Measurements from ENCODE around the gene L3MBTL1.

Gene L3MBTL1

DNA sequence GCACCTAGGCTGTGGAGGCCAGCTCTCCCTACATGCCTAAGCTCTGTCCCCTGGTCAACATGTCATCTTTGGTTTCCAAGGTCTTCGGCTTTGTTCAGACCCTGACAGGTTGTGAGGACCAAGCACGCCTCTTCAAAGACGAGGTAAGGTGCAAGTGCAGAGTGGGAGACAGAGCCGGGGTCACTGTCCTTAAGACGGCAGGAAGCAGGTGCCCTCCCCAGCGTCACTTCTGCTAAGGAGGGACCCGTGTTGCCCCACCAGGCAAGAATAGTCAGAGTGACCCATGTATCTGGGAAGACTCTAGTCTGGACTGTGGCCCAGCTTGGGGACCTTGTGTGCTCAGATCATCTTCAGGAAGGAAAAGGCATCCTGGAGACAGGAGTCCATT lies 33.2 kb downstream of the L3MBTL1 start:
- H3K4me3 ChIP-seq (ENCODE audit: low read depth, low read length), result no peak overlapping the region

DNA sequence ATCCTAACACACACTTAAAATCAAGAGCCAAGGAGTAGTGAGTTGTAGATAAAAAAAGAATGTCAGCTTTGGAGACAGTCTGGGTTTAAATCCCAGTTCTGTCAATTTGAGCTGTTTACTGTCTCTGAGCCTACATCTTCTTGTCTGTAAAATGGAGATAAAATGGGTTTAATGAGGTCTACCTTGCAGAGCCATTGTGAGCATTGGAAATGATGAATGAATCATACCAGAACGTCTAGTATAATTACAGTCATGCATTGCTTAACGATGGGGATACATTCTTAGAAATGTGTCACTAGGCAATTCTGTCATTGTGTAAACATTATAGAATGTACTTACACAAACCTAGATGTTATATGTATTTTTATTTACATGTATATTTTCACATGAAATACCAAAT lies 33.7 kb downstream of the L3MBTL1 start:
- TF ChIP-seq, protein P1, sequence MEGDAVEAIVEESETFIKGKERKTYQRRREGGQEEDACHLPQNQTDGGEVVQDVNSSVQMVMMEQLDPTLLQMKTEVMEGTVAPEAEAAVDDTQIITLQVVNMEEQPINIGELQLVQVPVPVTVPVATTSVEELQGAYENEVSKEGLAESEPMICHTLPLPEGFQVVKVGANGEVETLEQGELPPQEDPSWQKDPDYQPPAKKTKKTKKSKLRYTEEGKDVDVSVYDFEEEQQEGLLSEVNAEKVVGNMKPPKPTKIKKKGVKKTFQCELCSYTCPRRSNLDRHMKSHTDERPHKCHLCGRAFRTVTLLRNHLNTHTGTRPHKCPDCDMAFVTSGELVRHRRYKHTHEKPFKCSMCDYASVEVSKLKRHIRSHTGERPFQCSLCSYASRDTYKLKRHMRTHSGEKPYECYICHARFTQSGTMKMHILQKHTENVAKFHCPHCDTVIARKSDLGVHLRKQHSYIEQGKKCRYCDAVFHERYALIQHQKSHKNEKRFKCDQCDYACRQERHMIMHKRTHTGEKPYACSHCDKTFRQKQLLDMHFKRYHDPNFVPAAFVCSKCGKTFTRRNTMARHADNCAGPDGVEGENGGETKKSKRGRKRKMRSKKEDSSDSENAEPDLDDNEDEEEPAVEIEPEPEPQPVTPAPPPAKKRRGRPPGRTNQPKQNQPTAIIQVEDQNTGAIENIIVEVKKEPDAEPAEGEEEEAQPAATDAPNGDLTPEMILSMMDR (IDR thresholded peaks at IDR 0.05; ENCODE audit: low read depth, low read length), result no peak
- H3K4me3 ChIP-seq (ENCODE audit: low read depth, low read length), result no peak overlapping the region

More for the DNA sequence above, 33.2 kb downstream of the L3MBTL1 start:
- TF ChIP-seq, protein P1 (IDR thresholded peaks at IDR 0.05; ENCODE audit: low read depth, low read length), result no peak

DNA sequence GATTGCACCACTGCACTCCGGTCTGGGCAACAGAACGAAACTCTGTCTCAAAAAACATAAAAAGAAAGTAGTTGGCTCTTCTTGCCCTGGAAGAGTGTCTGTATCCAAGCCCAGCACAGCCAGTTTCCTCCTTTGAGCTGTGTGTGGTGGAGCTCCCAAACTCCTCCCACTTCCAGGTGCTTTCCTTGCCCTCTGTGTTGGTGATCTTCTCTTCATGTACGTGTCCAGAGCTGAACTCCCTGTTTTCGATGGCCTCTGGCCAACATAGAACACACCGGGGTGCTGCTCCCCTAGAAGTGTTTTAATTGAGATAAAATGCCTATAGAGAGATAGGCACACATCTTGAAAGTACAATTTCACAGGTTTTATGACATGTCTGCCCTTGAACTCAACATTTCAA lies 34.7 kb downstream of the L3MBTL1 start:
- H3K4me3 ChIP-seq (ENCODE audit: low read depth, low read length), result no peak overlapping the region
- TF ChIP-seq, protein P1 (IDR thresholded peaks at IDR 0.05; ENCODE audit: low read depth, low read length), result no peak

DNA sequence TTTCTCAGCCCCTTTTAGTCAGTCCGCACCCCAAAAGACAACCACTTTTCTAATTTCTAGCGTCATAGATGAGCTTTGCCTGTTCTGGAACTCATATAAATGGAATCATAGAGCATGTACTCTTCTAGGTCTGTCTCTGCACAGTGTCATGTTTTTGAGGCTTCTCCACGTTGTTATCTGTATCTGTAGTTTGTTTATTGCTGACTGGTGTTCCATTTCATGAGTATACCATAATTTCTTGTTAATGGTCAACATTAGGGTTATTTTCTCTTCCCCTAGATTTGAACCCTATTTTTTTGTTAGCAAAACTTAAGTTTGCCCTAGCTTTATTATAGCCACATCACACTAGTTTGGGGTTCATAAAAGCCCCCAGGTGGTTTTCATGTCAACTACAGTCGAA lies 35.2 kb downstream of the L3MBTL1 start:
- H3K4me3 ChIP-seq (ENCODE audit: low read depth, low read length), result no peak overlapping the region
- TF ChIP-seq, protein P1 (IDR thresholded peaks at IDR 0.05; ENCODE audit: low read depth, low read length), result no peak

DNA sequence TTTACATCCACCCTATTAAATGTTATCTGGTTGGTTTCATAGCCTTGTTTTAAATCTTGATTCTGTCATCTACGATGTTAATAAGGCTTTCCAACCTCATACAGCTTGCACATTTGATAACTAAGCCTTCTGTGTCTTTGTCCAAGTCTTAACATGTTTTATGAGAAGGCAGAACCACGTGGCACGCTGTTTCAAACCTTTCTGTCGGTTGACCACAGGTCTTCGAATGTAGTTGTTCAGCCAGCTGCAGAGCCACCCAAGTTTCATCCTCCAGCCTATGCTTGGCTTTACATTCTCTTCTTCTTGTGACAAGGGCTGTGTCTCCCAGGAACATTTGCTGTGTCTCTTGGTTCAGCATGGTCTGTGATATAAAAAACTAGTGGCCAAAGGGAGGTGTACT lies 35.6 kb downstream of the L3MBTL1 start:
- TF ChIP-seq, protein P1 (IDR thresholded peaks at IDR 0.05; ENCODE audit: low read depth, low read length), result no peak
- H3K4me3 ChIP-seq (ENCODE audit: low read depth, low read length), result no peak overlapping the region

DNA sequence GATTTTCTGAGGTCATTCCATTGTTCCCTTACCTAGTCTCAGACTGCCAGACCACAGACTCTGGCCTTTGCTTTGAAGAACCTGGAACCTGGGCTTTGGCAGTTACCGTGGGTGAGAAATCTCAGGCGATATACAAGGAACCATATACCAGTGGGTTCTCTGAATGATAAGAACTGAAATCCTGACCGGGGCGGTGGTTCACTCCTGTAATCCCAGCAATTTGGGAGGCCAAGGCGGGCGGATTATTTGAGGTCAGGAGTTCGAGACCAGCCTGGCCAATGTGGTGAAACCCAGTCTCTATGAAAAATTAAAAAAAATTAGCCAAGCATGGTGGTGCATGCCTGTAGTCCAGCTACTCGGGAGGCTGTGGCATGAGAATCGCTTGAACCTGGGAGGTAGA lies 37.0 kb downstream of the L3MBTL1 start:
- TF ChIP-seq, protein P1 (IDR thresholded peaks at IDR 0.05; ENCODE audit: low read depth, low read length), result no peak
- H3K4me3 ChIP-seq (ENCODE audit: low read depth, low read length), result no peak overlapping the region

DNA sequence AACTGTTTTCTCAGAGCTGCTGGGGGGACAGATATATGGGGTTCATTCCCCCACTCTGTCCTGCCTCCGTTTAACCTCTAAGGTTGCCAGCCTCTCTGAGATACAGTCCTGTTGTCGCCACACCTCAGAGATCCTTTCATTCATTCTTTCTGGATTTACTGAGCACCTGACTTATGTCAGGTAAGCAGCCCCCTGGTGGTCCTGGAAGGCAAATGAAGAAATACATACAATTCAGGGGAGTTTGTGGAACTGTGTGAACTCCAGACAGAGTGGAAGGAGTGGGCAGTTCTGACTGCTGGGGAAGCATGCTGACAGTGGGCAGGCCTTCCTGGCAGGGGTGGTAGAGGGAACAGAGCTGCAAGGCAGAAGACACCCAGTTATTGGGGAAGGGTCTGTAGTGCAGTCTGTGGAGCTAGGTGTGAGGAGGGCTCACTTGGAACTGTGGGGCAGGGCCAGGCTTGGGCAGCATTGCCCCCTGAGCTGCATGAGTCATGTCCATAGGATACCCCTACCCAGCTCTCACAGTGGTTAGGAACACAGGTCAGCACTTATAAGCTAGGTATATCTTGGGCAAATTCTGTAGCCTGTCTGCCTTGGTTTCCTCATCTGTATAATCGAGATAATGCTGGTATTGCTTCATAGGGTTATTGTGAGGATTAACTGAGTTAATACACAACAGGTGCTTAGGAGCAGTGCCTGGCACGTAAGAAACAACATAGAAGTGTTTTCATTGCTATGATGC lies 38.5 kb downstream of the L3MBTL1 start:
- TF ChIP-seq, protein P1 (IDR thresholded peaks at IDR 0.05; ENCODE audit: low read depth, low read length), result no peak
- H3K4me3 ChIP-seq (ENCODE audit: low read depth, low read length), result no peak overlapping the region
